Endothelial cell of umbilical vein (primary cell): ENCODE results near the gene C17orf50. TPM values are rescaled to one million over a fixed set of nuclear protein-coding genes. Genes with fewer than 3 reads are reported as not detected.

Experiments used
- BruUV-seq: library from RNA; stranded (reverse); fragments of 400-500 nt; replicated peaks from 2 replicates; lab custom pipeline; 2021; lab: Mats Ljungman, UMichigan
- CTCF ChIA-PET: fragments of 300-600, 350-600 bp; sonication (Branson Sonifier 250); formaldehyde crosslinking; loops from one replicate; lab custom pipeline; 2021; ENCODE audit warnings: antibody characterized with exemption, inconsistent platforms; lab: Charles Lee
- POLR2A ChIA-PET: fragments of 300-600, 350-600 bp; sonication (Branson Sonifier 250); formaldehyde crosslinking; loops from one replicate; lab custom pipeline; 2021; ENCODE audit warnings: antibody characterized with exemption, inconsistent platforms; lab: Charles Lee
- DNase-seq: peaks from one replicate; pipeline ENCODE4 v3.0.0-alpha.2; 2011; ENCODE audit warnings: low read depth, low spot score
- FAIRE-seq: peaks from 2 replicates; lab custom pipeline; 2011; peaks lifted over from hg19 to GRCh38; lab: Jason Lieb, UNC
- H2AFZ ChIP-seq: 2 replicates; pipeline ENCODE4 v1.6.0; 2012; ENCODE audit warnings: low read depth, low read length, control low read depth, inconsistent platforms
- H3K27ac ChIP-seq: 2 replicates; pipeline ENCODE4 v1.5.1; 2011; ENCODE audit warnings: low read depth, mild to moderate bottlenecking, control low read depth, low read length, moderate library complexity; ENCODE audit not compliant: insufficient read depth
- H3K27me3 ChIP-seq, 2 experiments: 2 replicates each; pipeline versions ENCODE4 v1.6.0 to v1.6.1; 2011; ENCODE audit warnings: low read length in 2 of 2, mixed read lengths in 1 of 2; ENCODE audit not compliant: control insufficient read depth in 2 of 2, insufficient read depth in 2 of 2
- H3K36me3 ChIP-seq, 2 experiments: 2 replicates in 1 of 2; 3 replicates in 1 of 2; pipeline ENCODE4 v1.5.1; 2011; ENCODE audit warnings: low read length in 2 of 2, mild to moderate bottlenecking in 1 of 2, moderate library complexity in 1 of 2; ENCODE audit not compliant: control insufficient read depth in 2 of 2, insufficient read depth in 2 of 2; ENCODE audit errors: extremely low read depth in 1 of 2
- H3K4me1 ChIP-seq: 3 replicates; pipeline ENCODE4 v1.5.1; 2011; ENCODE audit warnings: mild to moderate bottlenecking, low read length; ENCODE audit not compliant: control insufficient read depth, insufficient read depth; ENCODE audit errors: extremely low read depth
- H3K4me2 ChIP-seq: 2 replicates; pipeline ENCODE4 v1.6.1; 2011; ENCODE audit warnings: low read length, control low read depth, mixed read lengths; ENCODE audit not compliant: insufficient read depth
- H3K4me3 ChIP-seq, 3 experiments: fragments of 200-600 bp in 1 of 3; sonication (generic), shearing (Covaris generic) in 1 of 3; replicated peaks in 1 of 3; 2 replicates each; pipeline ENCODE4 v1.5.1; 2011 to 2016; ENCODE audit warnings: control low read depth in 3 of 3, low read length in 3 of 3, mild to moderate bottlenecking in 2 of 3, inconsistent platforms in 1 of 3, low read depth in 1 of 3, moderate library complexity in 1 of 3; ENCODE audit not compliant: insufficient read depth in 1 of 3
- H3K79me2 ChIP-seq: 2 replicates; pipeline ENCODE4 v1.6.0; 2012; ENCODE audit warnings: low read length, inconsistent platforms; ENCODE audit not compliant: control insufficient read depth, insufficient read depth
- H3K9ac ChIP-seq: replicated peaks from 2 replicates; pipeline ENCODE3; 2011; ENCODE audit warnings: low read length, control low read depth; ENCODE audit not compliant: insufficient read depth; ENCODE audit errors: extremely low read depth
- H3K9me1 ChIP-seq: replicated peaks from 3 replicates; pipeline ENCODE4 v1.6.0; 2011; ENCODE audit warnings: mild to moderate bottlenecking, low read length; ENCODE audit not compliant: control insufficient read depth, insufficient read depth; ENCODE audit errors: extremely low read depth
- H3K9me3 ChIP-seq: replicated peaks from 2 replicates; pipeline ENCODE4 v1.5.1; 2012; ENCODE audit warnings: low read length, inconsistent platforms; ENCODE audit not compliant: control insufficient read depth, insufficient read depth
- H4K20me1 ChIP-seq: replicated peaks from 2 replicates; pipeline ENCODE3; 2011; ENCODE audit warnings: mild to moderate bottlenecking, low read length; ENCODE audit not compliant: control insufficient read depth, insufficient read depth; ENCODE audit errors: extremely low read depth
- CTCF ChIP-seq, 2 donors: IDR thresholded peaks; 1 replicate in 1 of 2; 2 replicates in 1 of 2; pipeline ENCODE4 v1.5.1; 2011; ENCODE audit warnings: low read length in 2 of 2, mild to moderate bottlenecking in 2 of 2, moderate library complexity in 2 of 2, control low read depth in 1 of 2, inconsistent platforms in 1 of 2, low read depth in 1 of 2; ENCODE audit not compliant: insufficient read depth in 1 of 2; ENCODE audit errors: extremely low read depth in 1 of 2
- EZH2 ChIP-seq: IDR thresholded peaks from 2 replicates; pipeline ENCODE4 v1.6.1; 2012; ENCODE audit warnings: borderline replicate concordance, low read depth, mild to moderate bottlenecking, moderate library complexity, low read length, inconsistent platforms; ENCODE audit not compliant: severe bottlenecking
- FOS ChIP-seq: IDR thresholded peaks from 2 replicates; pipeline ENCODE4 v1.6.1; 2011; ENCODE audit warnings: mild to moderate bottlenecking, low read length, moderate library complexity, borderline replicate concordance; ENCODE audit not compliant: insufficient read depth
- GATA2 ChIP-seq: IDR thresholded peaks from 2 replicates; pipeline ENCODE4 v1.7.0; 2011; ENCODE audit warnings: low read depth, mild to moderate bottlenecking, moderate library complexity, mixed read lengths, low read length; ENCODE audit not compliant: insufficient read length, insufficient read depth
- JUN ChIP-seq: IDR thresholded peaks from 2 replicates; pipeline ENCODE4 v1.6.1; 2011; ENCODE audit warnings: borderline replicate concordance, low read depth; ENCODE audit not compliant: insufficient read length, insufficient read depth
- MAX ChIP-seq: IDR thresholded peaks from 2 replicates; pipeline ENCODE4 v1.6.1; 2011; ENCODE audit not compliant: insufficient read depth, insufficient read length
- MYC ChIP-seq: IDR thresholded peaks from one replicate; pipeline ENCODE4 v1.6.1; 2011; ENCODE audit warnings: mild to moderate bottlenecking, low read depth, low read length
- POLR2A ChIP-seq: IDR thresholded peaks from 2 replicates; pipeline ENCODE4 v1.6.1; 2012; ENCODE audit warnings: low read depth, mild to moderate bottlenecking, control low read depth, low read length
- POLR2AphosphoS5 ChIP-seq: IDR thresholded peaks from 2 replicates; pipeline ENCODE4 v1.6.1; 2012; ENCODE audit warnings: low read depth, mild to moderate bottlenecking, control low read depth, low read length, moderate library complexity; ENCODE audit not compliant: insufficient read depth
- dilution Hi-C: fragments of 300-500 bp; cut with MboI; formaldehyde crosslinking; loops from one replicate; pipeline ENCODE4 v1.15.0; 2019; ENCODE audit warnings: low sequenced_read_pairs; ENCODE audit not compliant: extremely low pct_ligation_motif_present
- intact Hi-C: fragments of 100-400 bp; cut with micrococcal nuclease; formaldehyde crosslinking; loops from one replicate; pipeline ENCODE4 v1.10.0; 2022
- polyA plus RNA-seq, 4 experiments: library from polyadenylated mRNA; depleted of rRNA in 3 of 4; stranded (reverse) in 3 of 4; unstranded in 1 of 4; fragments of >200 nt; gene quantifications; 2 replicates each; pipeline versions ENCODE4 v1.2.1 to v1.2.3, GENCODE V29; 2011 to 2012; ENCODE audit warnings: missing spikeins in 1 of 4
- total RNA-seq: library from RNA; stranded (reverse); gene quantifications from 2 replicates; pipeline ENCODE4 v1.2.3, GENCODE V29; 2021

The C17orf50 gene
- total and polyA plus RNA-seq, 2 donors (not counting 3 experiments of a cell fraction or from before 2014, with no cell fraction given), result 0.15 TPM; not detected in 1

- CTCF ChIA-PET, result no interaction called here
- H3K4me2 ChIP-seq, result no peak overlapping the region
- H2AFZ ChIP-seq, result no peak overlapping the region
- TF ChIP-seq JUN (no peak), GATA2 (no peak), POLR2AphosphoS5 (no peak), EZH2 (no peak), CTCF (IDR thresholded peaks at IDR 0.05; ENCODE audit: extremely low read depth in 1 of 2, insufficient read depth in 1 of 2, low read depth in 1 of 2, low read length in 2 of 2) (no peak), FOS (no peak), MYC (no peak), POLR2A (no peak), MAX (no peak)
- BruUV-seq, result no TSS peak
- H3K27me3 ChIP-seq, result peaks cover 37% of the 10 kb centered on the region in 2 experiments
- no peaks in the 10 kb centered on the region for H3K36me3 ChIP-seq
- no peaks in the 10 kb centered on the region for H3K9me1 ChIP-seq
- intact Hi-C loops, result no loop called here
- H3K4me1 ChIP-seq, result no peaks in the 10 kb centered on the region
- no peaks in the 10 kb centered on the region for H4K20me1 ChIP-seq
- H3K79me2 ChIP-seq, result no peaks in the 10 kb centered on the region
- FAIRE-seq (no peak), DNase-seq (no peak)
- H3K9ac ChIP-seq, result no peak overlapping the region
- H3K4me3 ChIP-seq, result no peak overlapping the region
- no peak overlapping the region for H3K27ac ChIP-seq
- dilution Hi-C loops, result loop anchor here (25.0 kb wide), 1 partner anchor 126 kb away; no protein-coding TSS in a partner anchor
- no peaks in the 10 kb centered on the region for H3K9me3 ChIP-seq
- POLR2A ChIA-PET, result no interaction called here
Measured at GRCh38 chr17:35738519-35739133, 22.1 kb upstream of the C17orf50 start.
